GM12873 (cell line): ENCODE measurements around the gene PPM1A.

ENCODE experiments used
- CTCF ChIP-seq: IDR thresholded peaks from 2 replicates; pipeline ENCODE4 v1.5.1; 2012; ENCODE audit warnings: low read depth, mild to moderate bottlenecking, moderate library complexity, low read length, control low read depth; ENCODE audit not compliant: insufficient read depth; ENCODE audit errors: missing control alignments

PPM1A gene

GRCh38 chr14:60304509-60304908 is 55.5 kb downstream of the PPM1A start:
- TF ChIP-seq CTCF: no peak

- TF ChIP-seq CTCF: no peak
Observed at GRCh38 chr14:60309867-60310552, 61.0 kb downstream of the PPM1A start.

GRCh38 chr14:60311417-60311816 is 62.4 kb downstream of the PPM1A start:
- no peak for TF ChIP-seq CTCF

GRCh38 chr14:60313093-60313492 is 64.1 kb downstream of the PPM1A start:
- TF ChIP-seq CTCF: no peak

- TF ChIP-seq CTCF: no peak
Observed at GRCh38 chr14:60315196-60315990, 66.4 kb downstream of the PPM1A start.

GRCh38 chr14:60317609-60318008 is 68.6 kb downstream of the PPM1A start:
- no peak for TF ChIP-seq CTCF

GRCh38 chr14:60323199-60323896 is 74.3 kb downstream of the PPM1A start:
- no peak for TF ChIP-seq CTCF
